Retinal pigment epithelial cell (primary cell): Measurements from ENCODE around the gene ATF2.
"Not testable (repeated sequence)": the region's sequence is repeated elsewhere in the genome, so short reads cannot be mapped to it uniquely, and the experiment has no call there.

Experiments
- DNase-seq: peaks from one replicate; pipeline ENCODE4 v3.0.0-alpha.2; 2010; ENCODE audit warnings: low read depth
- H3K4me3 ChIP-seq: 2 replicates; pipeline ENCODE4 v1.5.1; 2011; ENCODE audit warnings: mild to moderate bottlenecking, low read length, control low read depth, moderate library complexity
- CTCF ChIP-seq: conservative IDR thresholded peaks from 2 replicates; pipeline ENCODE4 v1.5.1; 2011; ENCODE audit warnings: low read depth, low read length, control low read depth, inconsistent platforms

ATF2 gene

GRCh38 chr2:175101514-175101913, 66.5 kb downstream of the ATF2 start:
- no peak for TF ChIP-seq CTCF
- no peak overlapping the region for H3K4me3 ChIP-seq
- DNase-seq = no peak

- H3K4me3 ChIP-seq = no peak overlapping the region
- DNase-seq = no peak
- no peak for TF ChIP-seq CTCF
Measured at GRCh38 chr2:175097297-175097696, 70.7 kb downstream of the ATF2 start.

GRCh38 chr2:175084117-175084516, 83.9 kb downstream of the ATF2 start:
- not testable (repeated sequence) for DNase-seq

GRCh38 chr2:175080479-175080878, 87.5 kb downstream of the ATF2 start:
- no peak for TF ChIP-seq CTCF

More at GRCh38 chr2:175084117-175084516, 83.9 kb downstream of the ATF2 start:
- H3K4me3 ChIP-seq = not testable (repeated sequence)

GRCh38 chr2:175076272-175076671, 91.7 kb downstream of the ATF2 start:
- no peak for TF ChIP-seq CTCF
- DNase-seq = no peak
- H3K4me3 ChIP-seq = no peak overlapping the region

More at GRCh38 chr2:175080479-175080878, 87.5 kb downstream of the ATF2 start:
- no peak for DNase-seq
- H3K4me3 ChIP-seq = no peak overlapping the region

GRCh38 chr2:175074478-175074877, 93.5 kb downstream of the ATF2 start:
- no peak for TF ChIP-seq CTCF
- DNase-seq = no peak
- H3K4me3 ChIP-seq = no peak overlapping the region

- DNase-seq = no peak
- H3K4me3 ChIP-seq = no peak overlapping the region
- no peak for TF ChIP-seq CTCF
Measured at GRCh38 chr2:175068534-175068933, 99.5 kb downstream of the ATF2 start.

- no peak for TF ChIP-seq CTCF
Measured at GRCh38 chr2:175066411-175066810, 101.6 kb downstream of the ATF2 start.

More at GRCh38 chr2:175066411-175066810, 101.6 kb downstream of the ATF2 start:
- no peak overlapping the region for H3K4me3 ChIP-seq
- no peak for DNase-seq
